Activated T-cell treated with anti-CD3 and anti-CD28 coated beads for 4 hours (primary cell): ENCODE measurements around the gene BORCS8.
"Not testable (repeated sequence)": the region's sequence is repeated elsewhere in the genome, so short reads cannot be mapped to it uniquely, and the experiment has no call there.

Experiments
- DNase-seq: peaks from one replicate; pipeline ENCODE4 v3.0.0-alpha.2; 2020

Gene BORCS8

GRCh38 chr19:19147344-19147743 lies 44.6 kb downstream of the BORCS8 start:
- no peak for DNase-seq

- DNase-seq: no peak
Observed at GRCh38 chr19:19146865-19147264, 45.1 kb downstream of the BORCS8 start.

GRCh38 chr19:19145684-19146608 lies 46.0 kb downstream of the BORCS8 start:
- peak; percentile 87 for DNase-seq

- no peak for DNase-seq
Observed at GRCh38 chr19:19145281-19145680, 46.7 kb downstream of the BORCS8 start.

GRCh38 chr19:19142347-19142746 lies 49.6 kb downstream of the BORCS8 start:
- DNase-seq: no peak

DNA sequence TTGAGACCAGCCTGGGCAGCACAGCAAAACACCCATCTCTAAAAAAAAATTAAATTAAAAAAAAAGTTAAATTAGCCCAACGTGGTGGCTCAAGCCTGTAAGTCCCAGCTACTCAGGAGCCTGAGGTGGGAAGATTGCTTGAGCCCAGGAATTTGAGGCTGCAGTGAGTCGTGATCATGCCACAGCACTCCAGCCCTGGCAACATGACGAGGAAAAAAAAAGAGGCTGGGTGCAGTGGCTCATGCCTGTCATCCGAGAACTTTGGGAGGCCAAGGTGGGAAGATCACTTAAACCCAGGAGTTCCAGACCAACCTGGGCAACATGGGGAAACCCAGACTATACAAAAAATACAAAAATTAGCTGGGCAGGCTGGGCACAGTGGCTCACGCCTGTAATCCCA lies 51.5 kb downstream of the BORCS8 start:
- DNase-seq: no peak

GRCh38 chr19:19139876-19140229 lies 52.1 kb downstream of the BORCS8 start:
- DNase-seq: no peak

- peak; percentile 92 for DNase-seq
Observed at GRCh38 chr19:19138109-19138981, 53.6 kb downstream of the BORCS8 start, which contains the start of gene TMEM161A. Gene TMEM161A (minus strand): TSS chr19:19138478. CDS start chr19:19138428, 50 bp downstream.

- DNase-seq: no peak
Observed at GRCh38 chr19:19137556-19138108, 54.3 kb downstream of the BORCS8 start.

- not testable (repeated sequence) for DNase-seq
Observed at GRCh38 chr19:19135713-19136112, 56.2 kb downstream of the BORCS8 start.

- peak; percentile 35 for DNase-seq
Observed at GRCh38 chr19:19134687-19135158, 57.2 kb downstream of the BORCS8 start.

- no peak for DNase-seq
Observed at GRCh38 chr19:19133985-19134384, 58.0 kb downstream of the BORCS8 start.

GRCh38 chr19:19132912-19133311 lies 59.0 kb downstream of the BORCS8 start:
- DNase-seq: no peak

GRCh38 chr19:19131989-19132388 lies 60.0 kb downstream of the BORCS8 start:
- no peak for DNase-seq
